ENCODE results near the gene BCKDK.

Gene BCKDK

DNA sequence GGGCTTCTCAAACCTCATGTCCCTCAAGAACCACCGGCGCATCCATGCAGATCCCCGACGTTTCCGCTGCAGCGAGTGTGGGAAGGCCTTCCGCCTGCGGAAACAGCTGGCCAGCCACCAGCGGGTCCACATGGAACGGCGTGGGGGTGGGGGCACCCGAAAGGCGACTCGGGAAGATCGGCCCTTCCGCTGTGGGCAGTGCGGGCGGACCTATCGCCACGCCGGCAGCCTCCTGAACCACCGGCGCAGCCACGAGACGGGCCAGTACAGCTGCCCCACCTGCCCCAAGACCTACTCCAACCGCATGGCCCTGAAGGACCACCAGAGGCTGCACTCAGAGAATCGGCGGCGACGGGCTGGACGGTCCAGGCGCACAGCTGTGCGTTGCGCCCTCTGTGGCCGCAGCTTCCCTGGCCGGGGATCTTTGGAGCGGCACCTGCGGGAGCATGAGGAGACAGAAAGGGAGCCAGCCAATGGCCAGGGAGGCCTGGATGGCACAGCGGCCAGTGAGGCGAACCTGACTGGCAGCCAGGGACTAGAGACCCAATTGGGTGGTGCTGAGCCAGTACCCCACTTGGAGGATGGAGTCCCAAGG, 28.1 kb upstream of the BCKDK start:
- DNase-seq (ENCODE audit: low spot score): no peak

DNA sequence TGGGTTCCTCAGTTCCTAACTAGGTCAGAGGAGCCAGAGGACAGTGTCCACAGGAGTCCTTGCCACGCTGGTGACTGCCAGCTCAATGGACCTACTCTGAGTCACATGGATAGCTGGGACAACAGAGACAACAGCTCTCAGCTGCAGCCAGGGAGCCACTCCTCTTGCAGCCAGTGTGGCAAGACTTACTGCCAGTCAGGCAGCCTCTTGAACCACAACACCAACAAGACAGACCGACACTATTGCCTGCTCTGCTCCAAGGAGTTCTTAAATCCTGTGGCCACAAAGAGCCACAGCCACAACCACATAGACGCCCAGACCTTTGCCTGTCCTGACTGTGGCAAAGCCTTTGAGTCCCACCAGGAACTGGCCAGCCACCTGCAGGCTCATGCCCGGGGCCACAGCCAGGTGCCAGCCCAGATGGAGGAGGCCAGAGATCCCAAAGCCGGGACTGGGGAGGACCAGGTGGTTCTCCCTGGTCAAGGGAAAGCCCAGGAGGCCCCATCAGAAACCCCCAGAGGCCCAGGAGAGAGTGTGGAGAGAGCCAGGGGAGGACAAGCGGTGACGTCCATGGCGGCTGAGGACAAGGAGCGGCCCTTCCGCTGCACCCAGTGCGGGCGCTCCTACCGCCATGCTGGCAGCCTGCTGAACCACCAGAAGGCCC, 27.3 kb upstream of the BCKDK start:
- no peak for DNase-seq (ENCODE audit: low spot score)

DNA sequence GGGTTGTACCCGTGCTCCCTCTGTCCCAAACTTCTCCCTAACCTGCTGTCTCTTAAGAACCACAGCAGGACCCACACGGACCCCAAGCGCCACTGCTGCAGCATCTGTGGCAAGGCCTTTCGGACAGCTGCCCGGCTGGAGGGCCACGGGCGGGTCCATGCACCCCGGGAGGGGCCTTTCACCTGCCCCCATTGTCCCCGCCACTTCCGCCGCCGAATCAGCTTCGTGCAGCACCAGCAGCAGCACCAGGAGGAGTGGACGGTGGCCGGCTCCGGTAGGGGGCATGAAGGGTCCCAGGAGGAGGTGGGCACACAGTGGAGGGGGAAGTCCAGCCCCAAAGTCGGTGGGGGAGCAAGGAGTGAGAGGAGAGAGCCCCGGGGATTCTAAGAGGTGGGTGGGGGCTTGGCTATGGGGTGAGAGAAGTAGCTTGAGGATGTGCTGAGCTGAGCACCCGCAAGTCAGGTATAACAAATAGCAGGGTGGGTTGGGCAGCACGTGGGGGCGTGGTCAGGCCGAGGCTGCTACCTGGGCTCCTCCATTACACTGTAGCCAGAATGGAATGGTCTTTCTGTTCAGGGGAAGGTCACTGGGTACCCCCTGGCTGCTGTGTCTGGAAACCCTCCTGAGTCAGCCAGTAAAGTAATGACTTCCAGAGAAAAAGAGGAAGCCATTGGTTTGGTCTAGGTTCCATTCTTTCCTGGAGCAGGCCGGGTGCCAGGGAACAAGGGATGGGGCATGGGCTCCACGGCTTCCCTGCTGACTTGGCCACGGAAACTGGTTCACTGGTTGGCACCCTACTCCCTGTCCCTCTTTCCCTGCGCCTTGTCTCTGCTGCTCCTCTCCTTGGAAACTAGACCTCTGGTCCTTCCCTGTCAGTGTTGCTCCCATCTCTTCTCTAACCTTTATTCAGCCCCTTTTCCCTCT, 26.5 kb upstream of the BCKDK start:
- no peak for DNase-seq (ENCODE audit: low spot score)

DNA sequence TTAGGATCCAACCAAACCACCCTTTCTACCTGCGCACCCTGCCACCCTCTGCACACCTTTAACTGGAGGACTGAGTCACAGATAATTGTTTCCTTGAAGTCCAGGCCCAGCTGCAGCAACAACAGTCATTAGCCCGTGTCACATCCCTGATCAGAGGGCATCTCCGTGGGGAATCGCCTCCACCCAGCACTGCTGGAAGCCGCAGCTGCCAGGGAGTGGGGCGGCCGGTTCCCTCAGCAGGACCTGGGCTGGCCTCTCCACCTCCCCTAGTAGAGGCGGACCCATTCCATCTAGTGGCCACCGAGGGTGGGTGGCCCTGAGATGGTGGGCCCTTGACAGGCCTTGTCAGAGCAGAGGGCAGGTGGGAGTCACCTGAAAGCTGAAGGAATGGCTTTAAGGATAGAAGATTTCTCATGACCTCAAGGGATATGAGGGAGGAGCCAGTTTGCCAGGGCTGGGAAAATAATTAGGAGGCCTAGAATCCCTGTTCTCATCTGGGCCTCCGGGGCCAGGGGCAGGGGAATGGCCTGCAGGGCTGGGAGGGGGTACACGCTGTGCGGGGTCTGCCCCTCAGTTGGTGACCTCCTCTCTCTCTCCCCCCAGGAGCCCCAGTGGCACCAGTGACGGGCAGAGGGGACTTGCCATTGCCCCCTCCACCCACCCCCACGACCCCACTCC, 25.7 kb upstream of the BCKDK start:
- no peak for DNase-seq (ENCODE audit: low spot score)

DNA sequence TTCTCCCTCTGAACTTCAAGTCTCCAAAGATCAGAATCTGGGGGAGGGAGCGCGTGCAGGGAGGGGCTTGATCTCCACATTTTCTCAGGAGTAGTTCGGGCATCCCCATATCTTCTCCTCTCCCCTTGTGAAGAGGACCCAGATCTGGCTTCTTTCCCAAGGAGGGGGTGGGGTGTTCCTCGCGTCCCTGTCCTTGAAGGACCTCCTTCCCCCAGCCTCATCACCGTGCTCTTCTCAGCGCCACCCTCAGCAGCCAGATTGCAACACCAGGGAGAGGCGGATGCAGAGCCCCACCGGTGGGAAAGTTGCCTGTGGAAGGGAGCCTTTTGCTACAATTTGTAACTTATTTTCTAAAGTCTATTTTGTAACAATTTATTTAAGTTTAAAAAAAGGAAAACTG, 25.1 kb upstream of the BCKDK start:
- no peak for DNase-seq (ENCODE audit: low spot score)

DNA sequence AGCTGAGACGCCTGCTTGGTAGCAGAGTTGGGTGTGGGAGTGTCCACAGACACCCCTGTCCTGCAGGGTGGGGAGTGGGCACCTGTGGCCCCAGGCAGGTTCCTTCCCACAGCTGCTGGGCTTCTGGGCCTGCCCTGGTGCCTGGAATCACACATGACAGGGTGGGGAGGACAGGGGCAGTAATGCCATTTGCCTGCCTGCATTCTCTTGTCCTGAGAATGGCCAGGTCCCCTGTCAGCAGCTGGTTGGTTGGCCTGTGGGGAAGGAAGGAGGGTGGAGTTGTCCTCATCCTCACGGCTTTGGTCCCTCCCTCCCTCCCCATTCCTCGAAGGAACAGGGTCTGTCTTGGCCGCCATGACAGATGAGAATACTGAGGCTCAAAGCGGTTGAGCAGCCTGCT, 24.6 kb upstream of the BCKDK start:
- no peak for DNase-seq (ENCODE audit: low spot score)

DNA sequence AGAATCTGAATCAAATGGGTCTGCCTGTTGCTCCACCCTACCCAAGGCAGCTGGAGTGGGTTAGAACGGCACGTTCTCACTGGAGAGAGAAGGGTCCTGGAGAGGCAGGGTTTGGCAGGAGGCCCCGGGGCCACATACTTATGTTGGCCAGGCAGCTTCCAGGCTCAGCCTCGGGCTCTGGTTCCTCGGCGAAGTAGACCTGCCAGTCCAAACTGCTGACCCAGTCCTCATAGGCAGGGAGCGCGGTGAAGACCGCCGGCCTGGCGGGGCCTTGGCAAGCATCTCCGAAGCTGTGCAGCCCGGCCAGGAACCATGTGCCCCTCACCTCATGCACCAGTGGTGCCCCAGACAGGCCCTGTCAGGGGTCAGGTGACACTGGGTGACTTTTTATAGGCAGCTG, 24.2 kb upstream of the BCKDK start:
- no peak for DNase-seq (ENCODE audit: low spot score)

DNA sequence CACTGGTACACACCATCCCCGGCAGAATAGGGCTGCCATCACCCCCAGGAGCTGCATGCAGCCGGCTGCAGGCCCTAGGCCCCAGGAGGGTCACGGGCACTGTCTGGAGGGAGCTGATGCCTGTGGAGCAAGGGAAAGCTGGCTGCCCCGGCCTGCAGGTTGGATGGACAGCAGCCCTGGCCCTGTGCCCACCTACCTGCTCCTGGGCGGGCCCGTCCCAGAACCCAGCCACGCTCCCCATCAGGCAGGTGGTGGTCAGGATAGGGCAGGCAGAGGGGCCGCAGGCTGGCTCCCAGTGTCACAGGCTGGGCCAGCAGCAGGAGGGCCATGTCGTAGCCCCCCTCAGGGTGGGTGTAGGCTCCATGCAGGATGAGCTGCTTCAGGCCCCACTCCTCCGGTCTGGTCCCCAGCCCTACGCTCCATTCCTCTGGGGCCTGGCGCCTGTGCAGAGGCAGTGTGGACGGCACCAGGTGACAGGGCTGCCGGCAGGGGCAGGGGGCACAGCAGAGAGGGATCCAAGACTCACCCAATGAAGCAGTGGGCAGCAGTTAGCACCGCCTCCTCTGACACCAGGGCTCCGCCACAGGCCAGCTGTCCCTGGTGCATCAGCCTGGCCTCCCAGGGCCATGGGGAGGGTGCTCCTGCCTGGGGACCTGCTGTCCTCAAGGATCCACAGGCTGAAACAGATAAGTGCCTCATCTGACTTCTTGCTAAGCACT, 23.4 kb upstream of the BCKDK start:
- no peak for DNase-seq (ENCODE audit: low spot score)

DNA sequence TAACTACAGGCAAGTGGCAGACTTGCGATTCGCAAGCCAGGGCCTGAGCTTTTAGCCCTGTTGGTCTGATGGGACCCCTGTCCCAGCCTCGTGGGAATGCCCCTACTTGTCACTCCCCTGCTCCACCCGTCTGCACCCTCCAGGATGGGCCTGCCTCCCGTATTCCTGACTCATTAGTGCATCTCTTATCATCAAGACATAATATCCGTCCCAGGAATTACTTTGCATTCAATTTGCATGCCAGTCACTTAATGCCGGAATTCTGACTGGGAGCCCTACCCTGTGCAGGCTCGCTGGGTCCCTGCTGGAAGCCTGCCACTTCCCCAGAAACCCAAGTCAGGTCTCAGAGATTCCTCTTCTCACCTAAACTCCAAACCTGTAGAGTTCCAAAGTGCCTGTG, 22.8 kb upstream of the BCKDK start:
- no peak for DNase-seq (ENCODE audit: low spot score)

DNA sequence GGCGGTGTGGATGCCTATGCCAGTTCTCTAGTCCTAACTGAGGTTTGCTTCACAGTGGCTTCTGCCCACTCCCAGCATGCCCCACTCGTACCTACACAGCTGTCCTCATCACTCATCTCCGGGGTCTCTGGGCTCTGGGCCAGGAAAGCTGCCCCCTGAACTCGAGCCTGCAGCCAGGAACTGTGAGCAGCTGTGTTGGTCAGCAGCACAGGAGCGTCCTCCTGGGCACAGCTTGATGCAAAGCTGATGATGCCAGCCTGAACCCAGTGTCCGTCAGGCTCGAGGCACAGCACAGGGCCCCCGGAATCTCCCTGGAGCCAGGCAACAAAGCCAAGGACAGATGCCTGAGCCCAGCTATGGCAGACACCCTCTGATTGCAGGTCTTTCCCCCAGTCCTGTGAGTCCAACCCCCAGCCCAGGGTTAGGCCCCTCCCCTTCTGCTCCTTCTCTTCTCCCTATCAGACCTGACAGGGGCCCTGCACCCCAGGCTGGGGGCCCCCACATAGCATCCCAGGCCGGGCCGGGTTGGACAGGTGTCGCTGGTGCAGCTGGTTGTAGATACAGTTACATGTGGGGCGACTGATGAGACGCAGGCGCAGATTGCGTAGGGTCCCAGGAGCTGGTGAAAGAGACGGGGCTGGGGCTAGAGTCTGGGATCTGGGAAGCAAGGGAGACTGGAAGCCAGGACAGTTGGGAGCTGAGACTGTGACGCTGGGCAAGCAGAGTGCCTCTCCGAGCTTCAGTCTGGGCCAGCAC, 22.1 kb upstream of the BCKDK start:
- DNase-seq (ENCODE audit: low spot score): no peak

DNA sequence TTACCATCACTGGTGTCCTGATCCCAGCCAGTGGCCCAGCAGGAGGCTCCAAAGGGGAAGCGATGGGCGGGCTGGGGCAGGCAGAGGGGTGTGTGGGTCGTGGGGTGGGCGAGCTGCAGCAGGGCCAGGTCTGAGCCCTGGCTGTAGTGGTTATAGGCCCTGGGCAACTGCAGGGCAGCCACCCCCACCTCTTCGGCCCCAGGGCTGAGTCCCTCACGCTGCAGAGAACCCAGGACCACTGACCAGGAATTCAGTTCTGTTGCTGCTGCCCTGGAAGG, 21.6 kb upstream of the BCKDK start:
- DNase-seq (ENCODE audit: low spot score): no peak

DNA sequence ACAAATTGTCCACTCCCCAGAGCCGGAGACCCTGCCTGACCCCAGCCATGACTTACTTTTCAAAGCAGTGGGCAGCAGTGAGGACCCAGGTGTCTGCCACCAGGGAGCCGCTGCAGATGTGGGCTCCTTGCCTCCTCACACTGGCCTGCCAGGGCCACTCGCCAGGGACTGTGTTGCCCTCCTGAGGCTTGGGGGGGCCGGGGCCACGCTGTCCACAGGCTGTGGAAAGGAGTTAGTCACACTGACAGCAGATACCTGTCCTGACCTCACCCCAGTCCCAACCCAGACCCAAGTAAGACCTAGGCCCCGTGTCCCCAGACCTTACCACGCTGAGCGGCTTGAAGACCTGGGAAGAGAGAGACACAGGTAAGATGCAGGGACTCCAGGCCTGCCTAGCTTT, 20.7 kb upstream of the BCKDK start:
- no peak for DNase-seq (ENCODE audit: low spot score)

DNA sequence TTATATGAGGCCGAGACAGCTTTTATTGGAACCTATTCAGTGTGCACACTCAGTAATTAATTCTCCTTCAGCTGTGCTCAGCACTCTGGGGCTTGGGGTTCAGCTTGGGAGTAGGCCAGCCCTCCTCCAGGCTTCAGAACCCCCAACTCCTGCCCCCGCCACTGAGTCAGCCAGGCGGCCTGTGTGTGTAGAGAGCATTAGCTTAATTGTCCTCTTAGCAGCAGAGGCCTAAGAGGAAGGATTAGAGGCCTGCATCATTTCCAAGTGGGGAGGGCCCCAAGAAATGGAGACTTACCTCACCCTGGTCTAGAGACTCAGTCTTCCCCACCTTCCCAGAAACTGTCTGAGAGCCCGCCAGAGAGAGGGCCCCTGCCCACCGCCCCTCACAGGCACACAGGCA, 20.2 kb upstream of the BCKDK start:
- DNase-seq (ENCODE audit: low spot score): no peak

DNA sequence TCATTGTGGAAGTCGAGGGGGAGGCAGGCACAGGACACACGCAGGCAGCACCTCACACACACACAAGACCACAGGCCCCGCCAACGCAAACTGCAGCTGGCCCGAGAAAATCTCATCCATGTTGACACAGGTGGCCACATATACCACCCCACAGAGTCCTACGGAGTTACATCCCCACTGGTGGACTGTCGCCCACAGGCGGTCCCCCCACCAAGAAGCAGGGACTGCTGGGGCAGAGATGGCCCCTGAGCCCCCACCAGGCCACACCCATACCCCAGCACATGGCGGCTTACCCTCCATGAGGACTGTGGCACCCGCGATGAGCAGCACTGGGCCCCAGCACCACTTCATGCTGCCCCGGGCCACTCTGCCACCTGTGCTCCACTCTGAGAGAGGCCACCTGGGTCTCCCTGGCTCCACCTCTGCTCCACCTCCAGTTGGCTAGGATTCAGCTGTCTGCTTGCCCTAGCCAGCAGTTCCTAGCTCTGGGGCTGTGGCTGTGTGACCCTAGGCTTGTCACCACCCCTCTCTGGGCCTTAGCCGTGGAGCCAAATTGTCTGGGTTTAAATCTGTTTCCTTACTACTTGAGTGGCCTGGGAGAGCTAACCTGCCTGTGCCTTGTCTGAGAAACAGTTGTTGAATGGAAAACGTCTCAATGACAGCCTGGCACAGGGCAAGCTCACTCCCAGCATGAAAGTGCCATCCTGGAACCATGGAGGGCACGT, 19.6 kb upstream of the BCKDK start, which contains the start of gene PRSS53:
PRSS53 (minus strand) TSS at position 485 of the 725 bp plus-strand sequence; CDS start at position 351, 134 bp downstream.
- no peak for DNase-seq (ENCODE audit: low spot score)

DNA sequence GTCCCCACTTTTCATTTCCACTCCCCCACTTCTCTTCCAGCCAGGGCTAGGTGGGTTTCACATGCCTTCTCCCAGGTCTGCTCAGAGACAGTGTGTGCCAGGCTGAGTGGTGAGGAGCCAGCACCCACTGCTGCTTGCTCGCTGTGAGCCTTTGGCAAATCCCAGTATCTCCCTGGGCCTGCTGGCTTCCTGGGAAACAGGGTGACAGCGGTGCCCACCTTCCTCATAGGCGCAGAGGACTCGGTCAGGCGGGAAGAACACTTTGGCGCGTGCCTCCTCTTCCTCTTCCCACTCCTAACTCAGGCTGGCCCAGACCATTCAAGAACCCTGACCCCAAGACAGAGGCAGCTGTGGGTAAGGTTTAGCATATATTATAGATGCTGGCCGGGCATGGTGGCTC, 19.0 kb upstream of the BCKDK start:
- no peak for DNase-seq (ENCODE audit: low spot score)

DNA sequence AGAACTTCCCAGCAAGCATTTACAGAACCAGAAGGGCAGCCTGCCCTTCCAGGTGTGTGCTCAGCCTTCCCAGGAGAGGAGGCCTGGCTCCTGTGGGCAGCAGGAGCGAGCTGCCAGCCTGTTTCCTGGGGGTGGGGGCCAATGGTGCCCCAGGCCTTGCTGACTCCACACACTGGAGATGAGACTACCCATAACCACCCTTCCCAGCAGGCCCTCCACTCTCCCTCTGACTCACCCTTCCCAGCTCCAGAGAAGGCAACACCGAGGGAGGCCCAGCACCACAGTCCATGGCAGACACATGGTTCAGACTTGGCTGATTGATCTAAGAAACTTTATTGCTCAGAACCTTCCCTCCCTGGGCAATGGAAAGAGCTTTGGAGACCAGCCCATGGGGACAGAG, 17.6 kb upstream of the BCKDK start:
- no peak for DNase-seq (ENCODE audit: low spot score)

DNA sequence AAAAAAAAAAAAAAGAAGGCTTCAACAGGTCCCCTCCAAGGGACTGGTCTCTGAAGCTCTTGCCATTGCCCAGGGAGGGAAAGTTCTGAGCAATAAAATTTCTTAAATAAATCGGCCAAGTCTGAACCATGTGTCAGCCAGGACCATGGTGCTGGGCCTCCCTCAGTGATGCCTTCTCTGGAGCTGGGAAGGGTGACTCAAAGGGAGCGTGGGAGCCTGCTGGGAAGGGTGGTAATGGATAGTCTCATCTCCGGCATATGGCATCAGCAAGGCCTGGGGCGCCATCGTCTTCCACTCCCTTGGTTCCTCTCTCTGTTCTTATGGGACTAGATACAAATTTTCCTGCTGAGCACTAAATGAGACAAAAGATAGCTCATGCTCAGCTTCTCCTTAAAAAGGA, 15.9 kb upstream of the BCKDK start:
- no peak for DNase-seq (ENCODE audit: low spot score)

DNA sequence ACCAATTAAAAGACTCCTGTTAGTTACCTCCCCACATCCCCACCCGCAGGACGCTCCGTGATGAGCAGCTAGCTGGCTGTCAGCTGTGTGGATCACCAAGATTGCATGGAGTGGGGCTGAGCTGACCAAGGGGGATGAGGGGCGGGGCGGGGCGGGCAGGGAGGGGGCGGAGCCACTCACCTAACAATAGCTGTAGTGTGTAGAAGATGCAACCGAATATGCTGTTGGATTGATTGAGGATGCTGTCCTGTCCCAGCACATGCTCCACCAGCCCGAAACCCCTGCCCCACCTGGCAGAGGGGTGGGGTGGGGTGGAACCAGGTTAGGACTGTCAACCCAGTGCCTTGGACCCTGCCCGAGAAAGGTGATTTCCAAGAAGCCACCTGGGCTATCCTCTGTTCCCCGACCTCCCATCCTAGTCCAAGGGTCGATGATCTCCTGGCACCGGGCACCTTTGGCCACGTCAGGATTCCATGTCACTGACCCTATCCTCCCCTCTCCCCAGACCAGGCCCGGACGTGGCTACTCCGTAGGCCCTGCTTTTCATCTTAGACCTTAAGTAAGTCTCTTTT, 15.0 kb upstream of the BCKDK start:
- peak; percentile 82 for DNase-seq (ENCODE audit: low spot score)

DNA sequence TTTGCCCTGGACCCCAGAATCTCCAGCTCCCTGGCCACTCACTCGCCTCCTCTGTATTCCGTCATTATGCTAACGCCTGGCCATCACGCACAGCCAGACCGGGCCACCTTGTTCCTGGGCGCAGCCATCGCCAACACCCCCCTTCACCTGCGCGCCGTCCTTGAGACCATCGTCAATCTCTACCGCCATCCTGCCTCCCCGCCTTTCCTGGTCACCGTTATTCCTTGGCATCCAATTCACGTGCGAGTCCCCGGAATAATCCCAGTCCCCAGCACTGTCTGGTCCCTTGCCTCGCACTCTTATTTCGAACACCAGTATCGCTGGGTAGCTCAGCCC, 14.1 kb upstream of the BCKDK start:
- DNase-seq (ENCODE audit: low spot score): no peak

DNA sequence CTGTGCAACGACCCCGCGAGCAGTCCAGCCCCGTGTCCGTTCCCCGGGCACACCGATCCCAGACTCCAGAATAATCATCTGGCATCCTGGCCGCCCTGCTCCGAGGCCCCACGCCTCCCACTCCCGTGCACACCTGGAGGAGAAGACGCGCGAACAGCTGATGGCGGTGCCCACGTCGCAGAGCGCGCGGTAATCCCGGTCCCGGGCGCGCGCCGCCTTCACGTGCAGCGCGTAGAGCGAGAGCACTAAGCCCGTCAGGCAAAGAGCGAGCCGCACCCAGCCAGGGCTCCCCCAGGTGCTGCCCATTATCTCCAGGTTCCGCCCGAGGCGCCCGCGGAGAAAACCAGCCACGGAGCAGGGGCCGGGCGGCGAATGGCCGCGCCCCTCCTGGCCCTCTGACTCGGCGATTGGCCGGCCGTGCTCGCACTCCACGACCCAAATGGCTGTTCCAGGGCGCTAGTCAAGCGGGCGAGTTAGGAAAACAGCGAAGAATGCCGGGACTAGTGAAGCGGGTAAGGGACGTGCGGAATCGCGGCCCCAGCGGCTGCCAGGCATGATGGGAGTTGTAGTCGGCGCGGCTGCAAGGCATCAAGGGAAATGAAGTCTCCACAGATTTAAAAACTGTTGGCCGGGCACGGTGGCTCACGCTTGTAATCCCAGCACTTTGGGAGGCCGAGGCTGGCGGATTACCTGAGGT, 13.6 kb upstream of the BCKDK start, which contains the start of gene VKORC1:
VKORC1 (minus strand) TSS at position 374 of the 697 bp plus-strand sequence; CDS start at position 306, 68 bp downstream.
- DNase-seq (ENCODE audit: low spot score): peak; percentile 95

Measured in HuH-7 (cell line).